Gastrocnemius medialis (tissue), 4 donors: Measurements from ENCODE around the gene SNX1. TPM values are rescaled to one million over a fixed set of nuclear protein-coding genes. Genes with fewer than 3 reads are reported as not detected.

ENCODE experiments used
- ATAC-seq, 2 donors: fragments of 150-250 bp; one replicate each; pipeline ENCODE4 v1.9.1; 2016
- DNase-seq, 2 donors: peaks; one replicate each; pipeline ENCODE4 v3.0.0-alpha.2; 2019
- H3K27ac ChIP-seq, 4 donors: fragments of 200-600 bp; sonication (generic); 1 replicate in 1 of 4; 2 replicates in 3 of 4; pipeline ENCODE4 v1.5.1; 2016 to 2018; ENCODE audit warnings: mild to moderate bottlenecking in 2 of 4, moderate library complexity in 1 of 4
- H3K27me3 ChIP-seq, 3 donors: fragments of 200-600 bp; sonication (generic) in 2 of 3; 1 replicate in 1 of 3; 2 replicates in 2 of 3; pipeline versions ENCODE4 v1.5.1 to v1.6.0; 2016 to 2019; ENCODE audit warnings: mild to moderate bottlenecking in 1 of 3, moderate library complexity in 1 of 3
- H3K36me3 ChIP-seq, 2 donors: fragments of 200-600 bp; sonication (generic) in 1 of 2; one replicate each; pipeline ENCODE4 v1.5.1; 2017 to 2018
- H3K4me1 ChIP-seq, 2 donors: fragments of 200-600 bp; sonication (generic) in 1 of 2; one replicate each; pipeline ENCODE4 v1.5.1; 2016 to 2017; ENCODE audit warnings: mild to moderate bottlenecking in 2 of 2
- H3K4me3 ChIP-seq, 4 donors: fragments of 200-600 bp; sonication (generic) in 3 of 4; 1 replicate in 1 of 4; 2 replicates in 3 of 4; pipeline ENCODE4 v1.5.1; 2016 to 2019; ENCODE audit warnings: mild to moderate bottlenecking in 2 of 4
- H3K9me3 ChIP-seq, 3 donors: fragments of 200-600 bp; sonication (generic) in 2 of 3; 1 replicate in 1 of 3; 2 replicates in 2 of 3; pipeline ENCODE4 v1.5.1; 2016 to 2019
- POLR2A ChIP-seq, 2 donors: fragments of 450-650 bp; IDR thresholded peaks; one replicate each; pipeline ENCODE4 v1.6.1; 2017; ENCODE audit warnings: antibody characterized with exemption in 2 of 2, mild to moderate bottlenecking in 2 of 2, moderate library complexity in 2 of 2
- in situ Hi-C, 4 donors: fragments of 200-750 bp; cut with MboI; loops; one replicate each; pipeline versions ENCODE4 v1.15.0 to v1.8.0; 2017; ENCODE audit warnings: low sequenced_read_pairs in 4 of 4
- intact Hi-C: fragments of 100-400 bp; cut with DNase I; formaldehyde crosslinking; loops from one replicate; pipeline ENCODE4 v1.15.1; 2023; ENCODE audit warnings: low total_unique reads
- total RNA-seq, 4 donors: library from RNA; depleted of rRNA; stranded (reverse); fragments of >200 nt; gene quantifications; one replicate each; pipeline versions ENCODE4 v1.1.0 to v1.2.3, GENCODE V29; 2016
- TF ChIP-seq, protein P1 (sequence below), 5 experiments: fragments of 450-650 bp in 3 of 5; fragments of 200-600 bp in 2 of 5; sonication (generic) in 2 of 5; IDR thresholded peaks in 4 of 5; conservative IDR thresholded peaks in 1 of 5; 1 replicate in 4 of 5; 2 replicates in 1 of 5; pipeline ENCODE4 v1.5.1; 2016 to 2019; ENCODE audit warnings: antibody characterized with exemption in 5 of 5, mild to moderate bottlenecking in 3 of 5, moderate library complexity in 3 of 5

The SNX1 gene
- total RNA-seq, 4 donors from 2014 or later, result 26.7 to 39.3 (median 34.1) TPM

DNA sequence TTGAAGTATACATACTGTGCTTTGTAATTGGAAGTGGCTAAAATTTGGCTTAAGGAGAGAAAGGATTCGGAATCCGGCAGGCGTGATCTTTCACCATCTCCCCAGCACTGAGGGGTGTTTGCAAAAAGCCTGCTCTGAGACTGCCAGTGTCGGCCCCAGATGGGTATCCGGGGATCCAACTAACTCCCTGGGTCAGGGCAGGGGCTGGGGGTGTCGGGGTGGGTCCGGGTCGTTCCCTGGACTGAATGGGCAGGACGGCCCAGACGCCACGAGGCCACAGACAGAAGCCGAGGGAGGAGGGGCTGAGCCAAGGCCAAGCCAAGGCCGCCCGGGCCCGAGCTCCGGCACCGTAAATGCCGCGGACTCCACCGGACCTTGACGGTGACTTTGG is 66.7 kb downstream of the SNX1 start:
- ATAC-seq, result peak; percentile 48 to 50
- DNase-seq, result no peak
- in situ Hi-C loops, result no loop called here
- Histone ChIP-seq H3K27me3 (no peaks in the 10 kb centered on the region), H3K4me1 (peaks cover 23 to 24% of the 10 kb centered on the region in 2 donors), H3K27ac (peak overlapping the region; percentile 84 to 96 (median 94)), H3K9me3 (no peaks in the 10 kb centered on the region), H3K4me3 (peak overlapping the region; percentile 83 to 96 (median 88)), H3K36me3 (peaks cover 6 to 43% of the 10 kb centered on the region in 2 donors)
- no peak for TF ChIP-seq POLR2A (IDR thresholded peaks at IDR 0.05)
- TF ChIP-seq, protein P1, sequence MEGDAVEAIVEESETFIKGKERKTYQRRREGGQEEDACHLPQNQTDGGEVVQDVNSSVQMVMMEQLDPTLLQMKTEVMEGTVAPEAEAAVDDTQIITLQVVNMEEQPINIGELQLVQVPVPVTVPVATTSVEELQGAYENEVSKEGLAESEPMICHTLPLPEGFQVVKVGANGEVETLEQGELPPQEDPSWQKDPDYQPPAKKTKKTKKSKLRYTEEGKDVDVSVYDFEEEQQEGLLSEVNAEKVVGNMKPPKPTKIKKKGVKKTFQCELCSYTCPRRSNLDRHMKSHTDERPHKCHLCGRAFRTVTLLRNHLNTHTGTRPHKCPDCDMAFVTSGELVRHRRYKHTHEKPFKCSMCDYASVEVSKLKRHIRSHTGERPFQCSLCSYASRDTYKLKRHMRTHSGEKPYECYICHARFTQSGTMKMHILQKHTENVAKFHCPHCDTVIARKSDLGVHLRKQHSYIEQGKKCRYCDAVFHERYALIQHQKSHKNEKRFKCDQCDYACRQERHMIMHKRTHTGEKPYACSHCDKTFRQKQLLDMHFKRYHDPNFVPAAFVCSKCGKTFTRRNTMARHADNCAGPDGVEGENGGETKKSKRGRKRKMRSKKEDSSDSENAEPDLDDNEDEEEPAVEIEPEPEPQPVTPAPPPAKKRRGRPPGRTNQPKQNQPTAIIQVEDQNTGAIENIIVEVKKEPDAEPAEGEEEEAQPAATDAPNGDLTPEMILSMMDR (IDR thresholded peaks at IDR 0.05 in 4 of 5, conservative IDR thresholded peaks at IDR 0.05 in 1 of 5), result no peak
- intact Hi-C loops, result loop anchor here (2.0 to 5.0 kb wide), 5 partner anchors 55 to 825 kb away; partner anchors contain the start of genes CSNK1G1, PCLAF, SPG21 and ZNF609

DNA sequence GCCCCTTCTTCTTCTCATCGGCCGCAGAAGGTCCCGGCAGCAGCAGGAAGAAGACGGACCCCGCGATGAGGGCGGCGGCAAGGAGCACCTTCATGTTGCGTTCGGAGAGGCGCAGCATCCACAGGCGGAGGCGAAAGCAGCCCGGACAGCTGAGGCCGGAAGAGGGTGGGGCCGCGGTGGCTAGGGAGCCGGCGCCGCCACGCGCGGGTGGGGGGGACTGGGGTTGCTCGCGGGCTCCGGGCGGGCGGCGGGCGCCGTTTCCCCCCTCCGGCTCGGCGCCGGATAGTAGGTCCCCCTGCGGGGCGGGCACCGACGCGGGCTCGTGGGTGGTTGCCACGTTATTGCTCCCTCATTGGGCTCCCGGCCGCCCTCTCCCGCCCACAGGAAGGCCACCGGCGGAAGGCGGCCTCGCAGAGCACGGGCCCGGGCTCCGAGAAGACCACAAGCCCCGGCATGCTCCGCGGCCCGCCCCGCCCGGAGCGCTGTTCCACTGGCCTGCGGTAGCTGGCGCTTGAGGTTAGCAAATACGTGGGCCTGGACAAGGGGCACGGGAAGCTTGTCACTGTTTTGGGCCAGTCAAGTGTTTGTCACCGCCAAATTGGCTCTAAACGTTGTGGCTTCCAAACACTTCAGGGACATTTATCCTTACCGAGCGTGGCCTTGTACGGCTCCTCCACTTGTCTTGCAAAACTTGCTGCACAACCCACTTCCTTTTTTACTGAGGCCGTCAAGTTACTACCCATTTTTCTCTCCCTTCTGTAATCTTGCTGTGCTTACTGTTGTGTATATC is 67.3 kb downstream of the SNX1 start, which contains the start of gene PPIB:
PPIB (minus strand) TSS at position 154 of the 790 bp plus-strand sequence; CDS start at position 118, 36 bp downstream.
- DNase-seq (peak; percentile 95 to 98), ATAC-seq (peak; percentile 82 to 85)
- H3K4me3 ChIP-seq, result peak within 1 kb of the TSS; percentile 83 to 96 (median 88)
- H3K9me3 ChIP-seq, result no peaks in the 10 kb centered on the region
- no peaks in the 10 kb centered on the region for H3K27me3 ChIP-seq
- intact Hi-C loops (loop anchor here (2.0 to 5.0 kb wide), 5 partner anchors 56 to 824 kb away; partner anchors contain the start of genes CSNK1G1, PCLAF, SPG21 and ZNF609), in situ Hi-C loops (no loop called here)
- TF ChIP-seq, protein P1 (IDR thresholded peaks at IDR 0.05 in 4 of 5, conservative IDR thresholded peaks at IDR 0.05 in 1 of 5), result peak in 4 of 5 experiments; percentile 19 to 55 (median 38)
- TF ChIP-seq POLR2A (IDR thresholded peaks at IDR 0.05), result peak; percentile 69 to 91
- H3K4me1 ChIP-seq, result peaks cover 23 to 24% of the 10 kb centered on the region in 2 donors
- H3K36me3 ChIP-seq, result peaks cover 4 to 37% of the 10 kb centered on the region in 2 donors
- H3K27ac ChIP-seq, result peak within 1 kb of the TSS; percentile 84 to 96 (median 94)

DNA sequence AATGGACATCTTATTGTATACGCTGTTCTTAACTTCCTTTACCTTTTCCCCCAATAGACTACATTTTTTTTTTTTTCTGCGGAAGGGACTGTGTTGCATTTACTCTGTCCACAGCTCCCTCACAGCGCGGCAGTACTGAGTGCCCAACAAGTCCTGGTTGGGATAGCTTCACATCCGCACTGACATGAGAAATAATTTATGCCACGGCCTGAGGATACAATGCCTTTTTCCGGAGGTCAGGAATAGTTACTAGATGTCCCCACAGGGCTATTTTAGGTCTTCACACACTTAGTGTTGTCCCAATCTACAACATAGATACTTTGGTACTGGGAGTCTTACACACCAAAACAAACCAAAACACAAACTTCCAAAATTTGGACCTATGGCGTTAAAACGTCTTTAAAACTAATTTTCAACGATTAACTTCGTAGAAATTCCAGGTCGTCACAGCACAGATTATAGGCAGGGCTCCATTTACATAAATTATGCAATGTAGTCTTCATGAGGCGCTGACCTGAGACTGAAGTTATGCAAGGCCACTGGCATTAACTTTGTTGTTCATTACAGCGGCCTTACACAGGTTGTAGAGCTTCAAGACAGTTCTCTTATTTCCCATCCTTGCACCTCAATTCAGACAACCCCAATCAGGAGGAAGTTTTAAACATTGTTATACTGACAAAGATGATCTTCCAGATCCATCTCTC is 68.0 kb downstream of the SNX1 start:
- DNase-seq (peak in 1 of 2 donors; percentile 60), ATAC-seq (peak; percentile 43 to 54)
- Histone ChIP-seq H3K36me3 (peaks cover 4 to 30% of the 10 kb centered on the region in 2 donors), H3K27ac (peak overlapping the region; percentile 81 to 96 (median 94)), H3K4me1 (peaks cover 23 to 24% of the 10 kb centered on the region in 2 donors), H3K9me3 (no peaks in the 10 kb centered on the region), H3K27me3 (no peaks in the 10 kb centered on the region), H3K4me3 (peak overlapping the region; percentile 48 to 89 (median 70))
- intact Hi-C loops (loop anchor here (2.0 to 5.0 kb wide), 5 partner anchors 57 to 823 kb away; partner anchors contain the start of genes CSNK1G1, PCLAF, SPG21 and ZNF609), in situ Hi-C loops (no loop called here)
- TF ChIP-seq POLR2A (IDR thresholded peaks at IDR 0.05), result no peak
- TF ChIP-seq, protein P1 (IDR thresholded peaks at IDR 0.05 in 4 of 5, conservative IDR thresholded peaks at IDR 0.05 in 1 of 5), result peak in 1 of 5 experiments; percentile 1

DNA sequence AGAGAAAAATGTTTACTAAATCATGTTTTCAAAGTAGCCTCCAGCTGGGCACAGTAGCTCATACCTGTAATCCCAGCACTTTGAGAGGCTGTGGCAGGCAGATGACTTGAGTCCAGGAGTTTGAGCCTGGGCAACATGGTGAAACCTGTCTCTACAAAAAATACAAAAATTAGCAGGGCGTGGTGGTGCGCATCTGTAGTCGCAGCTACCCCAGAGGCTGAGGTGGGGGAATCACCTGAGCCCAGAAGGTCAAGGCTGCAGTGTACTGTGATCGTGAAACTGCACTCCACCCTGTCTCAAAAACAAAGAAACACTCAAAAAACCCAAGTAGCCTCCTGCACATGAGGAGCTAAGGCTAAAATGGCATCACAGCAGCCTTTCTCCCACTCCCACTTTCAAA is 68.7 kb downstream of the SNX1 start:
- in situ Hi-C loops, result no loop called here
- Histone ChIP-seq H3K27ac (peak overlapping the region; percentile 81 to 96 (median 94)), H3K4me3 (no peak overlapping the region), H3K36me3 (peaks cover 4 to 23% of the 10 kb centered on the region in 2 donors), H3K9me3 (no peaks in the 10 kb centered on the region), H3K4me1 (peaks cover 23 to 24% of the 10 kb centered on the region in 2 donors), H3K27me3 (no peaks in the 10 kb centered on the region)
- intact Hi-C loops, result loop anchor here (5.0 kb wide), 4 partner anchors 57 to 823 kb away; partner anchors contain the start of genes PCLAF, SPG21 and ZNF609
- TF ChIP-seq, protein P1 (IDR thresholded peaks at IDR 0.05 in 4 of 5, conservative IDR thresholded peaks at IDR 0.05 in 1 of 5), result no peak
- no peak for TF ChIP-seq POLR2A (IDR thresholded peaks at IDR 0.05)
- ATAC-seq (no peak), DNase-seq (no peak)
